Raji (cell line): ENCODE results near the gene TMUB1.

Experiments
- POLR2A ChIP-seq: IDR thresholded peaks from 2 replicates; pipeline ENCODE4 v1.6.1; 2011; ENCODE audit warnings: low read depth, low read length, control low read depth; ENCODE audit not compliant: insufficient read depth

TMUB1 gene

GRCh38 chr7:151032936-151033863 is 50.1 kb downstream of the TMUB1 start:
- no peak for TF ChIP-seq POLR2A
